ENCODE measurements around the gene FUS.
"Not testable (repeated sequence)": the region's sequence is repeated elsewhere in the genome, so short reads cannot be mapped to it uniquely, and the experiment has no call there.

FUS gene

GRCh38 chr16:31187808-31188189 lies 7.9 kb downstream of the FUS start:
- no peak for DNase-seq

DNA sequence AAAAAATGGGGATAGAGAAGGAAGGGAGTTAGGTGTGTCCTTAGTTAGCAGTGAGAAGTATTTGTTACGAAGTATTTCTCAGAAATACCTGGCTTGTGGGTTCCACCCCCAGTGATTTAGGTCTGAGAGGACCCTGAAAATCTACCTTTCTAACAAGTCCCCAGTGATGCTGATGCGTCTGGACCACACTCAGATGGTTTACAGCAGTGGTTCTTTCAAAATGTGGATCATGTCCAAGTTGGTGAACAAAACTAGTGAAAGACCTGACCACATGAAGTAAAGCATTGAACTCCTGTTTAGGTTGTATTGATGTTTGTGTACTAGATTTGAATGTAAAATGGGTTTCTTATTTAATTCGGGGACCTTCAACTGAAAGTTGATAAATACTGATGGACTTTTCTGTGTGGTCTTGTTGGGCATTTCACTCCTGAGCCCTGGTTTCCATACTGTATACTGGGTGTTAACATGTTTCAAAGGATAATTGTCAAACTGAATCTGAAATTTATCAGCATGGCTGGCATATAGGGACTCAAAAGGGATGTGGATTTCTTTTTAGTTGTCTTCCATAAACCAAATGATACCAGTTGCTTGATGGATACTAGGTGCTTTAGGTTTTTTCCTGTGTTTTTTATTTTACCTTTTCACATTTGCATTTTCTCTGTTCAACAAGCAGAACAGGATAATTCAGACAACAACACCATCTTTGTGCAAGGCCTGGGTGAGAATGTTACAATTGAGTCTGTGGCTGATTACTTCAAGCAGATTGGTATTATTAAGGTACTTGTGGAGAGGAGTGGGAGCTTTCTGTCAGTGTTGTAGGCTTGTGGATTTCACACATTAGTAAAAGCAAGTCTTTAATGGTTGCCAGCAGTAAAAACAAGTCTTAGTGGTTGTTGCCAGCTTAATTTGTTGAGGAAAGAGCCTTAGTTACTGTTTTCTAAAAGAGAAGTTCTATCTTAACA lies 8.8 kb downstream of the FUS start:
- no peak for DNase-seq

GRCh38 chr16:31189412-31189778 lies 9.5 kb downstream of the FUS start:
- no peak for DNase-seq

GRCh38 chr16:31190061-31190460 lies 10.1 kb downstream of the FUS start:
- DNase-seq, result no peak

DNA sequence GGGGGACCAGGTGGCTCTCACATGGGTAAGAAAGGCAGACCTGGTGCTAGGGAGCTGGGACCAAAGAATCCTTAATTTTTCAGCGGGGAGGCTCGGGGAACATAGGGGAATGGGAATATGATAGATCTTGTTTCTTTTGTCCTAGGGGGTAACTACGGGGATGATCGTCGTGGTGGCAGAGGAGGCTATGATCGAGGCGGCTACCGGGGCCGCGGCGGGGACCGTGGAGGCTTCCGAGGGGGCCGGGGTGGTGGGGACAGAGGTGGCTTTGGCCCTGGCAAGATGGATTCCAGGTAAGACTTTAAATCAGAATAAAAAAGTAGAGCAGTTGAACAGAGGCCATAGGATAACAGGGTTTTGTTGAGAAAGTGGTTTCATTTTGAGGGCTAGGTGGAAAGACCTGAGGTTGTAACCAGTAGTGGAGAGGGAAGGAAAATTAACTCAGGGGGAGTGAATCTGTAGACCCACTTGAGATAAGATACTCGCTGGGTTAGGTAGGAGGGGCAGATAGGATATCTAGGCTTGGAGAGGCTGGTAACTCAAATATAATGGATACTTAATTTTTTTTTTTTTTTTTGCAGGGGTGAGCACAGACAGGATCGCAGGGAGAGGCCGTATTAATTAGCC lies 11.0 kb downstream of the FUS start:
- no peak for DNase-seq

- no peak for DNase-seq
These were observed 11.9 kb downstream of the FUS start for GRCh38 chr16:31191697-31192428.

DNA sequence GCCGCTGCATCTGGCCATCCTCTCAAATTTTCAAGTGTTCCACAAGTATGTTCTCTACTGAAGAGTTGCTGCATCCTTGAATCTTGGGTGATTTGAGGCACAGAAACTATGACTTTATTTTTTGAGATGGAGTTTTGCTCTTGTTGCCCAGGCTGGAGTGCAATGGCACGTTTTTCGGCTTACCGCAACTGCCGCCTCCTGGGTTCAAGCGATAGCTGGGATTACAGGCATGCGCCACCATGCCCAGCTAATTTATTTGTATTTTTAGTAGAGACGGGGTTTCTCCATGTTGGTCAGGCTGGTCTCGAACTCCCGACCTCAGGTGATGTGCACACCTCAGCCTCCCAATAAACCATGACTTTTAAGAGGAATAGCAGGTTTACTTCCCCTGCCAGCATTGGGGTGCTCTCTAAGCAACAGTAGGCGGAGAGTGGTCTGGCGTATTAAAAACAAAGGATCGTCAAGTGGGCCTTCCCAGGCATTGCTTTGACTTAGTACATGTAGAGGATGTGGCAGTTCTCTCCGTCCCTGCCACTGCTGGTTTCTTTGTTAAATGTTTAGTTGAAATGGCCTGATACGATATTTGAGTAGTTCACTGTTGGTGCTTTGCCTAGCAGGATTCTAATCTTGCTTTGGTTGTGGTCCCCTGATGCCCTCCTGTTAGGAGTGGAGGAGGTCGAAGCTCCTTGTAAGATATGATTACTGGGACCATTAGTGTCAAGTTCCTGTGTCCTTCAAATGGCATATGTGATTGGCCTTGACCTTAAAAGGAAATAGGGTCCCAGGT lies 13.1 kb downstream of the FUS start:
- DNase-seq, result no peak

- no peak for DNase-seq
These were observed 13.9 kb downstream of the FUS start for GRCh38 chr16:31193874-31194273.

DNA sequence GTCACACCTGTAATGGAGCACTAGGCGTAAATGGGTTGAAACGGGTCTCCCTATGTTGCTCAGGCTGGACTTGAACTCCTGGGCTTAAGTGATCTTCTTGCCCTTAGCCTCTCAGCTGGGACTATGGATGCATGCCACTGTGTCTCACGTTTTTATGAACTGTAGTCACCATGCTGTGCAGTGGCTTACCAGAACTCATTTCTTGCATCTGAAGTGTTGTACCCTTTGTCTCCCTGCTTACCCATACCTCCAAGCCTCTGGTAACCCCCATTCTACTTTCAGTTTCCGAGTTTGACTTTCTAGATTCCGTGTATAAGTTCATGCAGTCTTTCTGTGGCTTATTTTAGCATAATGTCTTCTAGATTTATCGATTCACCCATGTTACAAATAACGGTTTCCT lies 15.0 kb downstream of the FUS start:
- no peak for DNase-seq

GRCh38 chr16:31195861-31196260 lies 15.9 kb downstream of the FUS start:
- not testable (repeated sequence) for DNase-seq

GRCh38 chr16:31196324-31197088 lies 16.6 kb downstream of the FUS start:
- no peak for DNase-seq

GRCh38 chr16:31198207-31198882 lies 18.4 kb downstream of the FUS start:
- DNase-seq, result no peak

GRCh38 chr16:31199430-31200041 lies 19.6 kb downstream of the FUS start:
- DNase-seq, result no peak

DNA sequence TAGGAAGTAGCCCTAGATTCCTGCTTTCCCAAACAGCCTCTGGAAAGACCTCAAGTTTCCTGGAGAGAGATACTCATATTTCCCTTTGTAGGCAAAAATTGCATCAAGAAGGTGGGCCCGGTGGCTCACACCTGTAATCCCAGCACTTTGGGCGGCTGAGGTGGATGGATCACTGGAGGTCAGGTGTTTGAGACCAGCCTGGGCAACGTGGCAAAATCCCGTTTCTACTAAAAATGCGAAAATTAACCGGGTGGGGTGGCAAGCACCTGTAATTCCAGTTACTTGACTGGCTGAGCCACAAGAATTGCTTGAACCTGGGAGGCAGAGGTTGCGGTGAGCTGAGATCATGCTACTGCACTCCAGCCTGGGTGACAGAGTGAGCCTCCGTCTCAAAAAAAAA lies 20.2 kb downstream of the FUS start:
- DNase-seq, result not testable (repeated sequence)

- DNase-seq, result peak; percentile 64
These were observed 21.1 kb downstream of the FUS start for GRCh38 chr16:31200821-31201568.

GRCh38 chr16:31201582-31202413 lies 21.9 kb downstream of the FUS start:
- peak; percentile 49 for DNase-seq

- DNase-seq, result peak; percentile 32
These were observed 22.8 kb downstream of the FUS start, which contains the start of gene PYCARD for GRCh38 chr16:31202414-31203375. TSS of gene PYCARD (minus strand) at chr16:31202760. CDS start at chr16:31202690, 70 bp downstream.

Data from CD4-positive, alpha-beta T cell treated with Interleukin-21 for 1 hour (primary cell).